ENCODE data around the gene PPP1R14D.

Gene PPP1R14D

GRCh38 chr15:40767838-40768500 is 60.5 kb downstream of the PPP1R14D start:
- Histone ChIP-seq H3K9me3 (no peaks in the 10 kb centered on the region), H3K4me3 (ENCODE audit: low read depth in 1 of 2, low read length in 1 of 2) (no peak overlapping the region), H3K4me1 (ENCODE audit: control insufficient read depth in 1 of 2, insufficient read depth in 1 of 2, low read depth in 1 of 2, low read length in 1 of 2) (peaks cover 41 to 44% of the 10 kb centered on the region in 2 experiments), H3K27me3 (no peaks in the 10 kb centered on the region), H3K36me3 (peaks cover 40% of the 10 kb centered on the region), H3K27ac (no peak overlapping the region)
- no peak for TF ChIP-seq CTCF (IDR thresholded peaks at IDR 0.05)

DNA sequence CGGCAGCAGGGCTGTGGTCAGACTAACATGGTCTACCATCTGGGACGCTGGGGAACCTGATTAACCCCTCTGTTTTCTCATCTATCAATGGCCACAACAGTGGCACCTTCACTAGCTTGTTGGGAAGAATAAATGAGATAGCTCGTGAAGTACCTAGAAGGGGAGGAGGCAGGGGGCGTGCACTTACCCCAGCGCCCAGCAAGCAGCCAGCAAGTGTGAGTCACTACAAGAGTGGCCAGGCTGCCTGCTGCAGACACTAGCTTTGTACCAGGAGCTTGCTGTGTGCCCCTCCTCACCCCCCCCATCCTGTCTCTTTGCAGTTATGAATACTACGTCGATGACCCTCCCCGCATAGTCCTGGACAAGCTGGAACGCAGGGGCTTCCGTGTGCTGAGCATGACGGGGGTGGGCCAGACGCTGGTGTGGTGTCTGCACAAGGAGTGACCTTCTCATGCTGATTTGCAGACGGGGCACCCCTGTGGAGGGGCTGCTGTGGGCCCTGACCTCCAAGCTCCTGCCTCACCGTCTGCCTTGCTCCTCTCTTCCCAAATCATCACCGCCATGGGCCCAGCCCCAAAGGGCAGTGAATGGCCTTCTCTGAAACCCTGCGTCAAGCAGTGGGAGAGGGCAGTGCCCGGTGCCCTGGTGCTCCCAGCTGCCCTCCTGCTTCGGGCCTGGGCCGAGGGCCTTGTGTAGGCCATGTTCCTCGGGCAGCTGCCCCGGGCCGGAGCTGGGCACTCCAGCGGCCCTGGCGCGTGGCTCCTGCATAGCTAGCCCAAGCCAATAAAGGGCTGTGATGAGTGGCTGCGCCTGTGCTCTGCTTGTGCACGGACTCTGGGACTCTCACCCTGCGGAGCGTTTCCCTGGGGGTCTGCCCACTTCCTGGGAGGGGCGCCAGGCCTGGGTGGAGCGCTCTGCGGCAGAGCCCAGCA is 61.3 kb downstream of the PPP1R14D start:
- no peak overlapping the region for H3K4me3 ChIP-seq (ENCODE audit: low read depth in 1 of 2, low read length in 1 of 2)
- peaks cover 41 to 46% of the 10 kb centered on the region in 2 experiments for H3K4me1 ChIP-seq (ENCODE audit: control insufficient read depth in 1 of 2, insufficient read depth in 1 of 2, low read depth in 1 of 2, low read length in 1 of 2)
- TF ChIP-seq CTCF (IDR thresholded peaks at IDR 0.05): no peak
- H3K27me3 ChIP-seq: no peaks in the 10 kb centered on the region
- H3K27ac ChIP-seq: no peak overlapping the region
- H3K36me3 ChIP-seq: peaks cover 34% of the 10 kb centered on the region
- H3K9me3 ChIP-seq: no peaks in the 10 kb centered on the region

GRCh38 chr15:40766194-40766815 is 62.2 kb downstream of the PPP1R14D start:
- Histone ChIP-seq H3K4me3 (ENCODE audit: low read depth in 1 of 2, low read length in 1 of 2) (no peak overlapping the region), H3K36me3 (peaks cover 26% of the 10 kb centered on the region), H3K4me1 (ENCODE audit: control insufficient read depth in 1 of 2, insufficient read depth in 1 of 2, low read depth in 1 of 2, low read length in 1 of 2) (peaks cover 41 to 46% of the 10 kb centered on the region in 2 experiments), H3K27ac (no peak overlapping the region), H3K9me3 (no peaks in the 10 kb centered on the region), H3K27me3 (no peaks in the 10 kb centered on the region)
- no peak for TF ChIP-seq CTCF (IDR thresholded peaks at IDR 0.05)
